BLaER1 treated with 17β-estradiol and CSF1 and Interleukin-3, amounts not matched to agents 10 nM and 100 nM (cell line): ENCODE data around the gene MACROD1.
A peak's percentile ranks its signal among the peaks of the same experiment; 100 is the strongest.

Source experiments
- H3K27ac ChIP-seq, 11 experiments: shearing (Covaris generic); formaldehyde crosslinking; 2 replicates each; pipeline ENCODE4 v1.8.1; 2022
- H3K27me3 ChIP-seq, 11 experiments: shearing (Covaris generic); formaldehyde crosslinking; 2 replicates each; pipeline ENCODE4 v1.8.1; 2022
- H3K36me3 ChIP-seq, 11 experiments: shearing (Covaris generic); formaldehyde crosslinking; 2 replicates each; pipeline ENCODE4 v1.8.1; 2022
- H3K4me1 ChIP-seq, 10 experiments: shearing (Covaris generic); formaldehyde crosslinking; 2 replicates each; pipeline ENCODE4 v1.8.1; 2022
- H3K4me2 ChIP-seq, 11 experiments: shearing (Covaris generic); formaldehyde crosslinking; 2 replicates each; pipeline ENCODE4 v1.8.1; 2022
- H3K4me3 ChIP-seq, 10 experiments: shearing (Covaris generic); formaldehyde crosslinking; 2 replicates each; pipeline ENCODE4 v1.8.1; 2022
- H3K9ac ChIP-seq, 11 experiments: shearing (Covaris generic); formaldehyde crosslinking; 2 replicates each; pipeline ENCODE4 v1.8.1; 2022
- H3K9me3 ChIP-seq, 11 experiments: shearing (Covaris generic); formaldehyde crosslinking; replicated peaks in 1 of 11; 2 replicates each; pipeline ENCODE4 v1.8.1; 2022
- H4K20me1 ChIP-seq, 11 experiments: shearing (Covaris generic); formaldehyde crosslinking; 2 replicates each; pipeline ENCODE4 v1.8.1; 2022
- Cebpa-rat ChIP-seq, 11 experiments: shearing (Covaris generic); IDR thresholded peaks; 2 replicates each; pipeline ENCODE4 v1.8.1; 2022

MACROD1 gene

DNA sequence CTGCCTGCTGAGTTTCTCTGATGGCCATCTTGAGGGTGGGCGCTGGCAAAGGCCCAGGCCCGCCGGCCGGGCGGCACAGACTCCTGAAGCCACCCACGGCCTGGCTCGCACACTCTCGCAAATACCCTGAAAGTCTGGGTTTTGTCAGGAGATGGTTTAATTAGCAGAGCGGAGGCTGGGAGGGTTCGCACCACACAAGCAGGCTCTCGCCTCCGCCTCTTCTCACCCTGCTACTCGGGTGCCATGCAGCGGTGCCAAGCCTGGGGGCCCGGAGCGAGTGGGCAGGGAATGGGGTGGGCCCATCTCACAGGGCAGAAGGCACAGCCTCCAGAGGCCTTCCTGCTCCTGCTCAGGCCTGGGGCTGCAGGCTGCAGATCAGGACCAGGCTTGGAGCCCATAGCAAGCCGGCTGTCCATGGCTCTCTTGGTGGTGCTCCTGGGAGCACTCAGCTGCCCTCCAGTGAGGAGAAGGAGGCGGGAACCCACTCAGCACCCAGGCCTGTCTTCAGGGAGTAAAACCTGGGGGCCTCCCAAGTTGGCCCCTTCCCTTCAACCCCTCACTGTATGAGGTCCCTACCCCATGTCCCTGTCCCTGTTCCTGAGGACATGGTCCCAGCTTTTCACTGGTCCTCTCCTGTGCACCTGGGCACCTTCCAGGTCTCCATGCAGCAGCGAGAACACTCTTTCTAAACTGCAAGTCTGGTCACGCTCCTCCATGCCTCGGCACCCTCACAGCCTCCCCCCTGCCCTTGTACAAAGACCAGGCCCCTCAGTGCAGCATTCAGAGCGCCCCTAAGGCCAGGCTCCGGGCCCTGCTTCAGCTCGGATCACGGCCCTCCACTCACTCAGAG, 68.2 kb downstream of the MACROD1 start:
- TF ChIP-seq Cebpa-rat (IDR thresholded peaks at IDR 0.05) = no peak
- no peaks in the 10 kb centered on the region for H3K9me3 ChIP-seq
- H3K4me2 ChIP-seq = peak overlapping the region in 9 of 11 experiments; percentile 88 to 98 (median 97); a peak in 18 of 22 replicates
- peaks cover 23 to 98% (median 59%) of the 10 kb centered on the region in 11 experiments; a peak in 18 of 22 replicates for H4K20me1 ChIP-seq
- H3K4me1 ChIP-seq = peaks cover 45 to 82% (median 77%) of the 10 kb centered on the region in 10 experiments
- H3K27ac ChIP-seq = peak overlapping the region in 2 of 11 experiments; percentile 49 to 90; a peak in 1 of 22 replicates
- H3K9ac ChIP-seq = peak overlapping the region in 4 of 11 experiments; percentile 38 to 75 (median 50); a peak in 4 of 22 replicates
- H3K27me3 ChIP-seq = no peaks in the 10 kb centered on the region
- no peak overlapping the region for H3K4me3 ChIP-seq
- H3K36me3 ChIP-seq = 0 out of 22 replicates have a peak, but pooled peaks cover 0 to 4% (median 0%) of the 10 kb centered on the region in 11 experiments

DNA sequence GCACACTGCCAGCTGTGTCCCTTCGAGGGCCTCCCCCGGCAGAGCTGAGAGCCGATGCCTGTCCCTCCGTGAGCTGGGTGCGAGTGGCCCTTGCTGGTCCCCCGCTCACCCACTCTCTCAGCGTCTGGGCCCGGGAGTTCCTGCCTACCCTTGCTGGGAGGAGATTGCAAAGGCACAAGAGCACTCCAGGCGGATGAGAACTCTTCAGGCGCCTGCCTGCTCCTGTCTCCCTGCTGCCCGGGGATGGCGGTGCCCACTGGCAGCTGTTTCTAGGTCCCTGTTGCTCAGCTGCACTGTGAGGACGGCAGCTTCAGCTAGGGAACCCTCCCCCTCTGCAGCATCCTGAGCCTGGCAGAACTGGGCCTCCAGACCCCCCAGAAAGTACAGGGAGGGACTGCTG, 69.1 kb downstream of the MACROD1 start:
- H3K27ac ChIP-seq = peak overlapping the region in 6 of 11 experiments; percentile 49 to 90 (median 78); a peak in 9 of 22 replicates
- H4K20me1 ChIP-seq = peaks cover 23 to 95% (median 54%) of the 10 kb centered on the region in 11 experiments; a peak in 18 of 22 replicates

DNA sequence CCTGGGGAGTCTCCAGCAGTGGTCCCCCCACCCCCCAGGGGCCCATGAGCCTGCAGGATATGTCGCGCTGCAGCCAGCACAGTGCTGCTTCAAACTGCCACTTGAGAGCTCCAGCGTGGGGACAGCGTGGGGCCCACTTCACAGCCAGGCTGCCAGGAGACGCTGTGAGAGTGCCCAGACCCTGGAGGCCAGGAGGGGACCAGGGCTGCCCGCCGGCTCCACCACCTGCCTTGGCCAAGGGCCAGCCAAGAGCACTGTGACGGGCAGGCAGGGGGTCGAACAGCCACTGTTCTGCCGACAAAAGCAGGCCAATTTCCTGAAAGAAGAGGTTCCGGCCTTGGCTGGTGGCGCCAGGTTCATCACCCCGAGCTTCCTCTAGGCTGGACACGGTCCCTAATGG, 70.0 kb downstream of the MACROD1 start:
- H3K27ac ChIP-seq = peak overlapping the region in 8 of 11 experiments; percentile 49 to 90 (median 78); a peak in 16 of 22 replicates
- no peak for TF ChIP-seq Cebpa-rat (IDR thresholded peaks at IDR 0.05)
- H3K9me3 ChIP-seq = no peaks in the 10 kb centered on the region
- no peaks in the 10 kb centered on the region for H3K27me3 ChIP-seq
- H3K4me1 ChIP-seq = peaks cover 63 to 82% (median 80%) of the 10 kb centered on the region in 10 experiments
- peaks cover 22 to 88% (median 51%) of the 10 kb centered on the region in 11 experiments; a peak in 18 of 22 replicates for H4K20me1 ChIP-seq
- peak overlapping the region in 1 of 10 experiments; percentile 26; a peak in 2 of 20 replicates for H3K4me3 ChIP-seq
- H3K9ac ChIP-seq = peak overlapping the region in 8 of 11 experiments; percentile 30 to 77 (median 58); a peak in 14 of 22 replicates
- peak overlapping the region; percentile 83 to 98 (median 95) for H3K4me2 ChIP-seq
- 0 out of 22 replicates have a peak, but pooled peaks cover 0 to 3% (median 0%) of the 10 kb centered on the region in 11 experiments for H3K36me3 ChIP-seq

More for the DNA sequence above, 69.1 kb downstream of the MACROD1 start:
- Histone ChIP-seq H3K4me3 (no peak overlapping the region), H3K27me3 (no peaks in the 10 kb centered on the region), H3K36me3 (0 out of 22 replicates have a peak, but pooled peaks cover 0 to 4% (median 0%) of the 10 kb centered on the region in 11 experiments), H3K4me1 (peaks cover 54 to 82% (median 80%) of the 10 kb centered on the region in 10 experiments), H3K4me2 (peak overlapping the region; percentile 83 to 98 (median 95); a peak in 21 of 22 replicates), H3K9me3 (no peaks in the 10 kb centered on the region), H3K9ac (peak overlapping the region in 5 of 11 experiments; percentile 15 to 75 (median 46); a peak in 5 of 22 replicates)
- TF ChIP-seq Cebpa-rat (IDR thresholded peaks at IDR 0.05) = no peak

DNA sequence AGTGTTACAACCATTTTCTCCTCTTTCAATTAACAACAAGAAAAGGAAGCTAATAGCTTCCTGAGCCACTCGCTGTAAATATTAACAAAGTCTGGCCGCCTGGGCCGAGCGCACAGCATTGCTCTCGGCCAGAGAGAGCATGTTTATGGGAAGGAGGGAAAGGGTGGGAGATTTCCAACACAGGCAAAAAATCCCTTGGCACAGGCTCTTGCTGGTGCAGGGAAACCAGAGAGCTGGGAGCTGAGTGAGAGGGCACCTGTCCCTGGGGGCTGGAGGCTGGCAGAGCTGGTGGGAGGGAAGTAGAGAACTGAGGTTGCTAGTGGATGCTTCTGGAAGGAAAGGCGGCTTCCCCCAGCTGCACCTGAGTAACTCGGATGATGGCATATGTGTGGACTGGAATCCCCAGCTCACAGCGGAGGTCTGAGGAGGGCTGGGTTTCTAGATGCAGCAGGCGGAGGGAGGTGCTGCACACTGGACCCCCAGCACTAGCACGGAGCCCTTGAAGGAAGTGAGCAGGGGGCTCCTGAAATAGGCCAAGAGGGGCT, 70.6 kb downstream of the MACROD1 start:
- TF ChIP-seq Cebpa-rat (IDR thresholded peaks at IDR 0.05) = no peak
- Histone ChIP-seq H3K9ac (peak overlapping the region in 8 of 11 experiments; percentile 48 to 77 (median 58); a peak in 16 of 22 replicates), H3K4me1 (peaks cover 69 to 84% (median 80%) of the 10 kb centered on the region in 10 experiments), H4K20me1 (peaks cover 22 to 82% (median 45%) of the 10 kb centered on the region in 11 experiments; a peak in 17 of 22 replicates), H3K27ac (peak overlapping the region in 9 of 11 experiments; percentile 44 to 90 (median 77); a peak in 16 of 22 replicates), H3K27me3 (no peaks in the 10 kb centered on the region), H3K36me3 (no peaks in the 10 kb centered on the region), H3K9me3 (no peaks in the 10 kb centered on the region), H3K4me2 (peak overlapping the region; percentile 83 to 98 (median 95)), H3K4me3 (peak overlapping the region in 1 of 10 experiments; percentile 26; a peak in 2 of 20 replicates)

DNA sequence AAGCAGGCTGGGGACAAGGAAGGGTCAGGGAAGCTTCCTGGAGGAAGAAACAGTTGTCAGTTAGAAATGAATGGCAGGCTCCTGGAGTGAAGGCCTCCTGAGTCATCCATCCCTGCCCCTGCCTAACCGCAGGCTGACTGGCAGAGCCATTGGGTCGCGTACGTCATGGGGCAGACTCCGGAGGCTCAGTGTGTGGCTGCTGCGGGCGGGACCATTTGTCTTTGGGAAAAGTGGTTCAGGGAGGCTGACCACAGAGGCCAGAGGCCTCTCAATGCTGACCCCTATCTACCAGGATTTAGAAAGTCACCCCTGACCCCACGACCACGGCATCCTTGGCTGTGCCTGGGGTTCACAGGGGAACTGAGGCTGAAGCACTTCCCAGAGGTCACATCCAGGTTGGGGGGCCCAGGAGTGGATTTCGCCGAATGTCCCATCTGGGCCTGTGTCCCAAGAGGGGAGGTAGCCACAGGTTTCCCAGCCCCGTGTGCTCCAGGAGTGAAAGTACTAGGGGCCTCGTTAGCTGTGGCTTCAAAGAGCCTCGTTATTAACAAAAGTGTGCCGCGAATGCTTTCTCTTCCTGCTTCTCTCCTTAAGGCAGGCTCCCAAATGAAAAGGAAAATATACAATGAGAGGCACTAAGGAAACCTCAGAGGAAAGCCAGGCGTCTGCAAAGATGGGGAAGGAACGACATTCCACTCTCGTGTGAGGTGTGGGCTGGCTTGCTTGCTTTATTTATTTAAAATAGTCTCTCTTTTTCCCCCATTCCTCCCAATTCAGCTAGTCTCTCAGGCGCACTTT, 71.3 kb downstream of the MACROD1 start:
- H3K9me3 ChIP-seq = no peaks in the 10 kb centered on the region
- peaks cover 22 to 75% (median 41%) of the 10 kb centered on the region in 11 experiments; a peak in 17 of 22 replicates for H4K20me1 ChIP-seq
- no peaks in the 10 kb centered on the region for H3K36me3 ChIP-seq
- no peaks in the 10 kb centered on the region for H3K27me3 ChIP-seq
- peak overlapping the region in 9 of 11 experiments; percentile 6 to 77 (median 57); a peak in 16 of 22 replicates for H3K9ac ChIP-seq
- no peak overlapping the region; a peak in 1 of 20 replicates for H3K4me3 ChIP-seq
- H3K27ac ChIP-seq = peak overlapping the region in 10 of 11 experiments; percentile 3 to 90 (median 72); a peak in 18 of 22 replicates
- peak overlapping the region; percentile 83 to 98 (median 95) for H3K4me2 ChIP-seq
- no peak for TF ChIP-seq Cebpa-rat (IDR thresholded peaks at IDR 0.05)
- H3K4me1 ChIP-seq = peaks cover 76 to 91% (median 86%) of the 10 kb centered on the region in 10 experiments

DNA sequence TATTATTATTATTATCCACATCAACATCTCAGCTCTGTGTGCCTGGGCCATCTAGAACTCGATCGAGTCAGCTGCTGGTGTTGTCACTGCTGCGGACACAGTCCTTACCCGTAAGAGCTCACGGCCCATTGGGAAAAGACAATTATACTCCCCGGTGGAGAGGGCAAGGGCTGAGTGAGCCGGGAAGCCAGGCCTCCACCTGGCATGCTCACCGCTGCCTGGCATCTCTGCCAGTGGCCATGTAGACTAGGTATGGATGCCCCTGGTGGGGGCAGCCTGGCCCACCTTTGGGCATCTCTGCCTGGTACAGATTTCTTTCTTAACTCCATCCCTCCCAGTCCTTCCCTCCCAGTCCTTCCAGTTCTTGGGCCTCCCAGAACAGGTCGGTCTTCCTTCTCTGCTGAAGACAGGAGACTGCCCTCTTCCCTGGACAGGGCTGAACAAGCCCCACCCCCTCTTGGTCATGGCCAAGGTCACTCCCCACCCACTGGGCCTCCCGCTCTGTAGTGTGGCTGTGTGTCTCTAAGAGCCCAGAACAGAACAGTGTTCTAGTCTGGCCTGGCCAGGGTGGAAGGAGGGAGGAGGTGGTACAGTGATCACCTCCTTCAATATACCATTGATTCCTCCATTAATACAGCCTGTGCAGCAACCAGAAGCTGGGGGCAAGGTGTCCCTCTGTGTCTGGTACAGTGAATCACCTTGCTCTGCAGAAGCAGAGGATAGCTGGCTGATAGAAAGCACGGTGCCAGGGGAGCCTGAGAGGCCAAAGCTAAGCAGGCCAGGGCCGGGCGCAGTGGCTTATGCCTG, 72.5 kb downstream of the MACROD1 start:
- no peak overlapping the region for H3K4me3 ChIP-seq
- H4K20me1 ChIP-seq = peaks cover 21 to 72% (median 33%) of the 10 kb centered on the region in 11 experiments; a peak in 17 of 22 replicates
- no peaks in the 10 kb centered on the region for H3K36me3 ChIP-seq
- H3K9ac ChIP-seq = peak overlapping the region in 8 of 11 experiments; percentile 43 to 77 (median 56); a peak in 9 of 22 replicates
- H3K4me2 ChIP-seq = peak overlapping the region; percentile 83 to 98 (median 95)
- no peaks in the 10 kb centered on the region for H3K9me3 ChIP-seq
- peaks cover 84 to 100% (median 99%) of the 10 kb centered on the region in 10 experiments for H3K4me1 ChIP-seq
- no peak for TF ChIP-seq Cebpa-rat (IDR thresholded peaks at IDR 0.05)
- no peaks in the 10 kb centered on the region for H3K27me3 ChIP-seq
- peak overlapping the region in 9 of 11 experiments; percentile 44 to 90 (median 77); a peak in 17 of 22 replicates for H3K27ac ChIP-seq

DNA sequence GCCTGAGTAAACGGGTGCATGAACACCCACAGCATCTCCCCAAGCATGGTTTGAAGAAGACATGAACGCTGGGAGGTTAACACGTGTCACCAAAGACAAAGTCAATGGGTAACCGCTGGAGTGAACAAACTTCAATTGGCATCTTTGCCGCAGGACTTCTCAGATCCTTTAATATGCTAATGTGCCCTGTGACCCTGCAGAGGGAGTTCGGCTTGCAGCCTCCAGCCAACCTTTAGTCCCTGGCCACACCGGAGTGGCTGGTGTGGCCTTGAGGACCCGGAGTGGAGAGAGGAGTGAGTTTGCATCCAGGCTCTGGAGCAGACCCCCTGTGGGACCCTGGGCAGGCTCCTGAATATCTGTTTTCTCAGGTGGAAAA, 73.2 kb downstream of the MACROD1 start:
- Histone ChIP-seq H3K36me3 (no peaks in the 10 kb centered on the region), H3K9me3 (no peaks in the 10 kb centered on the region), H3K27me3 (no peaks in the 10 kb centered on the region), H3K4me2 (peak overlapping the region; percentile 82 to 98 (median 95)), H3K27ac (peak overlapping the region in 8 of 11 experiments; percentile 80 to 90 (median 84); a peak in 15 of 22 replicates), H3K9ac (peak overlapping the region in 7 of 11 experiments; percentile 68 to 77 (median 74); a peak in 9 of 22 replicates), H3K4me1 (peaks cover 84 to 100% (median 100%) of the 10 kb centered on the region in 10 experiments), H4K20me1 (peaks cover 14 to 71% (median 32%) of the 10 kb centered on the region in 11 experiments; a peak in 17 of 22 replicates), H3K4me3 (no peak overlapping the region)
- no peak for TF ChIP-seq Cebpa-rat (IDR thresholded peaks at IDR 0.05)
